ENCODE measurements around the gene WASL. TPM values are rescaled to one million over a fixed set of nuclear protein-coding genes. Genes with fewer than 3 reads are reported as not detected.
"Not testable (repeated sequence)": the region's sequence is repeated elsewhere in the genome, so short reads cannot be mapped to it uniquely, and the experiment has no call there.

The WASL gene
- polyA plus RNA-seq, 2 of the 4 experiments (the other 2 are of a cell fraction): 18.5 to 21.0 TPM

DNA sequence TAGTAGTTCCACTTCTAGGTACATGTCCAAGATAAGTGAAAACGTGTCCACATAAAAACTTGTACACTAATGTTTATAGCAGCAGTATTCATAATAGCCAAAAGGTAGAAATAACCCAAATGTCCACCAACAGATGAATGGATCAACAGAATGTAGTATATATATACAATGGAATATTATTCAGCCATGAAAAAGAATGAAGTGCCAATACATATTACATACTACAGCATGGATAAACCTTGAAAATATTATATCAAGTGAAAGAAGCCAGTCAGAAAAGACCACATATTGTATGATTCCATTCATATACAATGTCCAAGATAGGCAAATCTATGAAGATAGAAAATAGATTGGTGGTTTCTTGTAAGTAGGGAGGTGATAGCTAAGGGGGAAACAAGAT, 47.8 kb upstream of the WASL start:
- Histone ChIP-seq H3K4me1 (peaks cover 4% of the 10 kb centered on the region; the same call in 1 of the 3 replicates), H3K27ac (no peak overlapping the region), H3K9me3 (no peaks in the 10 kb centered on the region), H3K4me3 (no peak overlapping the region), H3K4me2 (no peak overlapping the region)
- DNase-seq (ENCODE audit: low read depth in 1 of 2, low spot score in 1 of 2) (no peak), FAIRE-seq (no peak), ATAC-seq (no peak)
- TF ChIP-seq RARB (CRISPR knock-in tag; IDR thresholded peaks at IDR 0.05) (no peak), RCOR1 (IDR thresholded peaks at IDR 0.05; ENCODE audit: low read depth, low read length) (no peak), USF2 (IDR thresholded peaks at IDR 0.05) (no peak), EHF (CRISPR knock-in tag; IDR thresholded peaks at IDR 0.05) (no peak), KDM5A (IDR thresholded peaks at IDR 0.05) (no peak), EHMT2 (IDR thresholded peaks at IDR 0.05; ENCODE audit: low read depth) (no peak), HOXB13 (CRISPR knock-in tag; IDR thresholded peaks at IDR 0.05; ENCODE audit: low read depth) (no peak), POLR2A (IDR thresholded peaks at IDR 0.05; ENCODE audit: low read length) (no peak), E2F6 (IDR thresholded peaks at IDR 0.05; ENCODE audit: borderline replicate concordance, low read depth) (no peak), HES2 (IDR thresholded peaks at IDR 0.05) (no peak), CHD4 (IDR thresholded peaks at IDR 0.05; ENCODE audit: borderline replicate concordance) (no peak), GATA3 (IDR thresholded peaks at IDR 0.05; ENCODE audit: borderline replicate concordance) (no peak), HMGXB4 (CRISPR knock-in tag; IDR thresholded peaks at IDR 0.05; ENCODE audit: borderline replicate concordance) (no peak), FOSL2 (IDR thresholded peaks at IDR 0.05) (no peak), FOSL2 (CRISPR knock-in tag; IDR thresholded peaks at IDR 0.05) (no peak), ZFP36 (IDR thresholded peaks at IDR 0.05; ENCODE audit: borderline replicate concordance, partially characterized antibody) (no peak)
- WGBS (ENCODE audit: missing lambda C conversion rate): 58% methylated on average over 1 of the region's 1 CpG
- ChIA-PET CTCF (interaction anchor here (1.1 to 5.4 kb wide), 13 partner anchors 11 to 105 kb away, joined by 3 to 75 read pairs (median 9); partner anchors contain the start of gene WASL), POLR2A (no interaction called here)

DNA sequence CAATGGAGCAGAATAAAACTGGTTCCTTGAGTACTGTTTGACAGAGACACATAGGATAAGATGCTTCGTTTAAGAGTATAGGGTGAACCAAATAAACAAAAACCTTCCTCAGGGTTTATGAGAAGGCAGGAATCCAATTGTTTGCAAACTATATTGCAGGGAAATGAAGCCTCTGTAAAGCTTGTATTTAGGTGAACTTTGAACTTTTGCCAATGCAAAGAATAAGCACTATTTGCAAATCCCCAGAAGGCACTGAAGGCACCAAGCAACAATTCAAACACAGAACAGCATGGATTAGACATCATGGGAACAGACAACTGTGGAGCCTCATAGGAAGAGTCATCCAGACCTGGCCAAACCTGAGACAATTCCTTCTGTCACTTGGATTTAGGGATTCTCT, 47.1 kb upstream of the WASL start:
- H3K9me3 ChIP-seq: no peaks in the 10 kb centered on the region
- H3K4me2 ChIP-seq: no peak overlapping the region
- H3K4me1 ChIP-seq: peaks cover 4% of the 10 kb centered on the region; the same call in 1 of the 3 replicates
- H3K27ac ChIP-seq: no peak overlapping the region
- 4% methylated on average over 1 of the region's 1 CpG for WGBS (ENCODE audit: missing lambda C conversion rate)
- no peak for FAIRE-seq
- H3K4me3 ChIP-seq: no peak overlapping the region
- no peak for DNase-seq (ENCODE audit: low read depth in 1 of 2, low spot score in 1 of 2)
- TF ChIP-seq RNF2 (IDR thresholded peaks at IDR 0.05; ENCODE audit: borderline replicate concordance, low read depth) (no peak), ATOH8 (CRISPR knock-in tag; IDR thresholded peaks at IDR 0.05; ENCODE audit: low read depth) (no peak), EHMT2 (IDR thresholded peaks at IDR 0.05; ENCODE audit: low read depth) (no peak)
- POLR2A ChIA-PET: no interaction called here
- ATAC-seq: no peak
- CTCF ChIA-PET: interaction anchor here (1.0 to 5.4 kb wide), 3 partner anchors 69 to 76 kb away, joined by 3 to 75 read pairs (median 5); no protein-coding TSS in a partner anchor

DNA sequence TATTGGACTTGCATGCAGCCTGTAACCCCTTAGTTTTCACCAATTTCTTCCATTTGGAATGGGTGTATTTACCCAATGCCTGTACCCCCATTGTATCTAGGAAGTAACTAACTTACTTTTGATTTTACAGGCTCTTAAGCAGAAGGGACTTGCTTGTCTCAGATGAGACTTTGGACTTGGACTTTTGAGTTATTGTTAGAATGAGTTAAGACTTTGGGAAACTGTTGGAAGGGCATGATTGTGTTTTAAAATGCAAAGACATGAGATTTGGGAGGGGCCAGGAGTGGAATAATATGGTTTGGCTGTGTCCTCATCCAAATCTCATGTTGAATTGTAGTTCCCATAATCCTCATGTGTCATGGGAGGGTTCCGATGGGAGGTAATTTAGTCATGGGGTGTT, 46.3 kb upstream of the WASL start:
- H3K4me1 ChIP-seq; H3K9me3 ChIP-seq; H3K4me3 ChIP-seq; POLR2A ChIA-PET; FAIRE-seq; DNase-seq (ENCODE audit: low read depth in 1 of 2, low spot score in 1 of 2); H3K27ac ChIP-seq; ATAC-seq; H3K4me2 ChIP-seq: not testable (repeated sequence)
- WGBS (ENCODE audit: missing lambda C conversion rate): 28% methylated on average over 1 of the region's 1 CpG
- CTCF ChIA-PET: interaction anchor here (1.0 to 1.2 kb wide), 2 partner anchors 71 to 77 kb away, joined by 3 to 5 read pairs; no protein-coding TSS in a partner anchor

Measured in A549 (cell line).